NOMO-1 treated with dmso at 0.1 percent for 144 hours (cell line): Measurements from ENCODE around the gene IL4.
"Not testable (repeated sequence)": the region's sequence is repeated elsewhere in the genome, so short reads cannot be mapped to it uniquely, and the experiment has no call there.

Source experiments
- DNase-seq: peaks from one replicate; lab custom pipeline; 2025; ENCODE audit not compliant: unreplicated experiment; lab: John Stamatoyannopoulos, UW

The IL4 gene

DNA sequence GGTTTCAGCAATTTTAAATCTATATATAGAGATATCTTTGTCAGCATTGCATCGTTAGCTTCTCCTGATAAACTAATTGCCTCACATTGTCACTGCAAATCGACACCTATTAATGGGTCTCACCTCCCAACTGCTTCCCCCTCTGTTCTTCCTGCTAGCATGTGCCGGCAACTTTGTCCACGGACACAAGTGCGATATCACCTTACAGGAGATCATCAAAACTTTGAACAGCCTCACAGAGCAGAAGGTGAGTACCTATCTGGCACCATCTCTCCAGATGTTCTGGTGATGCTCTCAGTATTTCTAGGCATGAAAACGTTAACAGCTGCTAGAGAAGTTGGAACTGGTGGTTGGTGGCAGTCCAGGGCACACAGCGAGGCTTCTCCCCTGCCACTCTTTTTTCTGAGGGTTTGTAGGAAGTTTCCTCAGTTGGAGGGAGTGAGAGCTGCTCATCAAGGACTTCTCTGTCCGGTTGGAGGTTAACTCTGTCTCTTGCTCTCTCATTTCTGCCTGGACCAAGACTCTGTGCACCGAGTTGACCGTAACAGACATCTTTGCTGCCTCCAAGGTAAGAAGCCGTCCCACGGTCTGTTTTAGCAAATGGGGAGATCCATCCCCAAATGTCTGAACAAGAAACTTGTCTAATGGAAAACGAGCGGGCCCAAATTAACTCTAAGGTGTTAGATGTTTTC is at the start of gene IL4:
TSS of gene IL4 (plus strand) at position 51 of the 692 bp plus-strand sequence. CDS start at position 113, 62 bp downstream.
- DNase-seq = no peak

DNA sequence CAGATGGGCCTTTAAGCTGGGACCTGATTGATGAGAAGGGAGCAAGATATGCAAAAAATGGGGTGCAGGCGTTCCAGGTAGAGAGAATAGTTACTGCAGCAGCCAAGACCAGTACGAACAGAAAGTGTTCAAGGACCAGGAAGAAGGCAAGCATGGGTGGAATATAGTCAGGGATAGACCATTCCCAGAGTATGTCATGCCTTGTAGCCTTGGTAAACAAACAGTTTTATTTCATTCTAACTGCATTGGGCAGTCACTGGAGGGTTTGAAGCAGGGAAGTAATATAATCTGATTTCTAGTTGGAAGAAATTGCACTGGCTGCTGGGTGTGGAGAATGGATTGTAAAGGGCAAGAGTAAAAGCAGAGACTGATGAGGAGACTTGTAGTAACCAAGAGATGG is 46.3 kb upstream of the IL4 start:
- no peak for DNase-seq

DNA sequence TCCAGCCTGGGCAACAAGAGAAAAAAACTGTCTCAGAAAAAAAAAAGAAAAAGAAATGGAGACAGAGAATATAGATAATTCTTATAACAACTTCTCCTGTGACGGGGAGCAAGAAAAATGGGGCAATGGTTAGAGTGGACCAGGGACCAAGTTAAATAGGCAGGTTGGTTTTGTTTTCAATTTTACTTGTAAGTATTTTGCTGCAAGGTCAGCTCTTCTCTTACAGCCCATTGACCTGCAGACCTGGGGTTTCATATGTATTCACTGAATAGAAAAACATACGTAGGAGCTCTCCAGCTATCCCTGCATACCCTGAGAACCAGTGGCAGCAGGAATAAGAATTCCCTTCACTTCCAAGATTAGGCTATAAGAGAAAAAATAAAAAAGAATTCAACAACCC is 45.0 kb upstream of the IL4 start:
- no peak for DNase-seq

DNA sequence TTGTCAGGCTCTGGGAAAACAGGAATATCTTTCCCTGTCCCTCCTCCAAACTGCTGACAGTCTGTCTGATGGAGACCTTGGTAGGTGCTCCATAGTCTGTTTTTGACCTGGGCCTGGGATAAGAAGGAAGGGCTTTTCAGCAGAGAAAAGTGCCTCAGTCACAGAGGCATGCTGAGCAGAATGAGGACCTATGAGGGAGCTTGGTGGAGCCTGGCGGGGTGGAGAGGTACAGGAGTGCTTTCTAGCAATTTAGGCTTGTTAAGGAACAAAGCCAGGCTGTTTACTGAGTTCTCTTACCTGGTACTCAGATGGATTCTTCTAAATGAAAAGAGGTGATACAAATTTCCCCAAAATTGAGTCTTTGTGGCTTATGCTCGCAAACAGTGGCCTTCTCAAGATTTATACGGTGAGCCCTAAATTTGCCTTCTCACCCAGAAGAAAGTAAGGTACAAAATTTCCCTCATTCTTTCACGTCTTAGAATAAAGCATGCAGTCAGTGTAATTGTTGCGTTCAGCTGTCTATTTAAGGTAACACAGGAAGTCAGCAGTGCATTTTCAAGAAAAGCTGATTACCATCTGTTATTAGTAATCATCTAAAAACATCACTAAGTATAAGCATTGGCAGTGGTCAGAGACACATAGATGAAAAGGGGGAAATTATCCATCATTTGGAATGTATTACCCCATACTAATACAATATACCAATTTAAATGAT is 44.4 kb upstream of the IL4 start:
- no peak for DNase-seq

DNA sequence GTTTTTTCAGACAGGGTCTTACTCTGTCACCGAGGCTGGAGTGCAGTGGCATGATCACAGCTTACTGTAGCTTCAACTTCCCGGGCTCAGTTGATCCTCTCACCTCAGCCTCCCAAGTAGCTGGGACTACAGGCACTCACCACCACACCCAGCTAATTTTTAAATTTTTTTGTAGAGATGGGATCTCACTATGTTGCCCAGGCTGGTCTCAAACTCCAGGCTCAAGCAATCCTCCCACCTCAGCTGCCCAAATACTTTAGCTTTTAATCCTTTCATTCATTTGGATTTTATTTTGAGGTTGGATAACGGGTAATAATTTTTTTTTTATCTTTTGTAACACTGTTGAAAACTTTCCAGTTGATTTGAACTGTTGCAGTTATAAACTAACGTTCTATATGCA is 40.2 kb upstream of the IL4 start:
- DNase-seq = not testable (repeated sequence)

DNA sequence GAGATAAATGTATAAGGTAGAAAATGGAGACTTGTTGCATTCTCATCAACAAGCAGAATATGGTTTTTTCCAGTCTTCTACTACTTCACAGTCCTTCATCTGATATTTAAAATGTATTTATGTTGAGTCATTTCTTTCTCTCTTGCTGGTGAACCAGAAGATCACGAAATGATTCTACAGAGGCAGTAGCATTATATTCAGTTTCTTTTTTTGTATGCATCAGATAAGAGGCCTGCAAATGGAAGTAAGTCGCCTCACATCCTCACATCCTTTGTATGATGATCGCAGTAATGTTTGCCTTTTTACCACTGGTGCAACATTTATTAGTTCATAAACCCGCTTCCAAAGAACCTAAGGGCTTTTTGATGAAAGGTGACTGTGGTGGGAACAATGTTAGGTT is 37.9 kb upstream of the IL4 start:
- DNase-seq = no peak

DNA sequence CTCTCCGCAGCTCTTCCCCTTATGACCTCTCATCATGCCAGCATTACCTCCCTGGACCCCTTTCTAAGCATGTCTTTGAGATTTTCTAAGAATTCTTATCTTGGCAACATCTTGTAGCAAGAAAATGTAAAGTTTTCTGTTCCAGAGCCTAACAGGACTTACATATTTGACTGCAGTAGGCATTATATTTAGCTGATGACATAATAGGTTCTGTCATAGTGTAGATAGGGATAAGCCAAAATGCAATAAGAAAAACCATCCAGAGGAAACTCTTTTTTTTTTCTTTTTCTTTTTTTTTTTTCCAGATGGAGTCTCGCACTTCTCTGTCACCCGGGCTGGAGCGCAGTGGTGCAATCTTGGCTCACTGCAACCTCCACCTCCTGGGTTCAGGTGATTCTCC is 36.5 kb upstream of the IL4 start:
- no peak for DNase-seq

DNA sequence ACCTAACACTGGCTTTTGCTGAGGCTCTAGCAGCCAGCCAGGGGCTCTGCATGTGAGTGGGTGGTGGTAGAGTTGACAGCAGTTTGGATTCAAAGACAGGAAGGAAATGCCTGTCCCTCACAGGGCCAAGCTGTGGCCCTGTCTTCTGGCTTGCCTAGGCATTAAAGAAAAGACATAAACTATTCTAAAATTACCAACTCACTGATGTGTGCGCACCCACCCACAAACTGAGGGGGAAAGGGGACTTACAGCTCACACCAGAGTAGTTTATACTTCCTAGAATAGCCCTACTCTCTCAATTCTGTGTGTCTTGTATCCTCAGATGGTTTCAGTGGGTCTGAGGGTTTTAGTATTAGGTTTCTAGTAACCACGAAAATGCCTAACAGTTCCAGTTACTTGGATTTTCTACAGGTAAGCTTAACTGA is 34.1 kb upstream of the IL4 start:
- no peak for DNase-seq

- DNase-seq = no peak
Measured at GRCh38 chr5:132640613-132641012, 33.2 kb upstream of the IL4 start.

- no peak for DNase-seq
Measured at GRCh38 chr5:132641241-132641723, 32.5 kb upstream of the IL4 start.

DNA sequence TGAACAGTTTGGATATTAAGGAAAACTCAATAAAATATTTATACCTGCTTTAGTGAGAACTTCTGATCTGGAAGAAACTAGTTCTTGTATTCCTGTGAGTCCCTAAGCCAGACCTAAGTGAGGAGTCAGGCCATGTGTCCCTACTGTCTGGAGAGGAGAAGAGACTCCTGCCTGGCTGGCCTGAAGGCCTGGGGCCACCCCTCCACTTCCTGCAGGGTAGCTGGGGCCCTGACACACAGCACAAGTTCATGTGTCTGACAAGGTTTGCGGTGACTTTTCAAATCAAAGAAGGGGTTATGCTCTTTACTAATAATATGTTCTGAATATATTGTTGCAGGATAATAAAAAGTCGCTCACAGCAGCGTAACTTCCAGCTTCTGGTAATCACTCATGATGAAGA is 31.9 kb upstream of the IL4 start:
- no peak for DNase-seq

- no peak for DNase-seq
Measured at GRCh38 chr5:132644177-132644576, 29.6 kb upstream of the IL4 start.

- no peak for DNase-seq
Measured at GRCh38 chr5:132646583-132647266, 27.1 kb upstream of the IL4 start.

- no peak for DNase-seq
Measured at GRCh38 chr5:132647473-132647872, 26.3 kb upstream of the IL4 start.

- DNase-seq = no peak
Measured at GRCh38 chr5:132648355-132648754, 25.4 kb upstream of the IL4 start.

GRCh38 chr5:132651838-132652469 is 21.8 kb upstream of the IL4 start:
- no peak for DNase-seq

DNA sequence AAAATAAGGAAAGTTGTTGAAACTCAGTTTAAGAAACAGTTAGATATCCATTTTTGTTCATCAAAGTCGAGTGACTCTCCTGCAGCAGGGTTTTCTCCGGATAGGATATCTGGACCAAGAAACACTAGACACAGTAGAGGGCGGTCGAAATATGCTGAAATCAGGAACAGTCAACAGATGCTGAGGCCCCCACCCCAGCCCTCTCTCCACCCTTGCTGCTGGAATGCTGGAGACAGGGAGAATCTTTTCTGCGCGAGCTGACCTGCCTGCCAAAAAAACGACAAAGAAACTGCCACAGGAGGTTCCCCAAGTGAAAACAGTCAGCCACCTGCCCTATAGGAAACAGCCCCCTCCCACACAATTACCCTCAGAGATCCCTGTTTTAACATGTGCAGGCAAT is 20.1 kb upstream of the IL4 start:
- no peak for DNase-seq

- DNase-seq = no peak
Measured at GRCh38 chr5:132655821-132656773, 17.7 kb upstream of the IL4 start.

GRCh38 chr5:132656774-132657355 is 16.9 kb upstream of the IL4 start:
- no peak for DNase-seq
